Ishikawa (cell line): ENCODE data around the gene OR5T3.

Source experiments
- CEBPB ChIP-seq: IDR thresholded peaks from 2 replicates; pipeline ENCODE4 v1.6.1; 2012
- CREB1 ChIP-seq: IDR thresholded peaks from 2 replicates; pipeline ENCODE4 v1.6.1; 2012; ENCODE audit warnings: low read depth
- EP300 ChIP-seq: IDR thresholded peaks from 2 replicates; pipeline ENCODE4 v1.6.1; 2012; ENCODE audit warnings: borderline replicate concordance
- FOXM1 ChIP-seq: IDR thresholded peaks from 2 replicates; pipeline ENCODE4 v1.6.1; 2012; ENCODE audit warnings: low read depth, borderline replicate concordance
- MAX ChIP-seq: IDR thresholded peaks from 2 replicates; pipeline ENCODE4 v1.6.1; 2012
- NFIC ChIP-seq: IDR thresholded peaks from 2 replicates; pipeline ENCODE4 v1.6.1; 2012
- RAD21 ChIP-seq: IDR thresholded peaks from 2 replicates; pipeline ENCODE4 v1.6.1; 2012; ENCODE audit warnings: low read depth
- REST ChIP-seq: IDR thresholded peaks from 2 replicates; pipeline ENCODE4 v1.6.1; 2012; ENCODE audit warnings: low read depth, mild to moderate bottlenecking
- TAF1 ChIP-seq: IDR thresholded peaks from 2 replicates; pipeline ENCODE4 v1.6.1; 2012; ENCODE audit warnings: low read depth, mild to moderate bottlenecking
- TCF12 ChIP-seq: IDR thresholded peaks from 2 replicates; pipeline ENCODE4 v1.6.1; 2012; ENCODE audit warnings: low read depth
- TEAD4 ChIP-seq: IDR thresholded peaks from 2 replicates; pipeline ENCODE4 v1.6.1; 2012
- USF1 ChIP-seq: IDR thresholded peaks from 2 replicates; pipeline ENCODE4 v1.6.1; 2012
- YY1 ChIP-seq: IDR thresholded peaks from 2 replicates; pipeline ENCODE4 v1.6.1; 2012; ENCODE audit warnings: low read depth
- ZBTB7A ChIP-seq: IDR thresholded peaks from 2 replicates; pipeline ENCODE4 v1.6.1; 2012; ENCODE audit warnings: low read depth

DNA sequence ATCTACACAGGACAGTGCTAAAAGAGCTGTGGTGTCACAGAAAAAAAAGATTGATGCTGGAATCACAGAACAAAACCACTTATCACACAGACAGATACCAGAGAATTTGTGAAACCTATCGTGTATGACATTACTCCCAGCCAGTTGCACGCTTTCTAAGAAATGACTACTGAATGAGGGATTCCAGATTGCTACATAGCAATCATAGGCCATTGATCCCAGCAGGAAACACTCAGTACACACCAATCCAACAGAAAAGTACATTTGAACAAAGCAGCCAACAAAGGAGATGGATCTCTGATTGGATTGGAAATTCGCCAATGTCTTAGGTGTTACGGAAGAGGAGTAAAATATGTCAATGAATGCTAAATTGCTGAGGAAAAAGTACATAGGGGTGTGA lies 44.8 kb downstream of the OR5T3 start:
- TF ChIP-seq REST (no peak), CREB1 (no peak), TAF1 (no peak), ZBTB7A (no peak), RAD21 (no peak), YY1 (no peak), EP300 (no peak), NFIC (no peak), TCF12 (no peak), MAX (no peak), CEBPB (no peak), TEAD4 (no peak), FOXM1 (no peak), USF1 (no peak)
